ENCODE measurements around the gene PRRC2A.

- TF ChIP-seq CTCF (IDR thresholded peaks at IDR 0.05; ENCODE audit: insufficient read depth, low read depth, low read length): no peak
- TF ChIP-seq EZH2 (IDR thresholded peaks at IDR 0.05; ENCODE audit: insufficient read depth, low read length): no peak
Measured at GRCh38 chr6:31676322-31676903, 55.9 kb downstream of the PRRC2A start.
